Measurements from ENCODE around the gene XRCC1. TPM values are rescaled to one million over a fixed set of nuclear protein-coding genes. Genes with fewer than 3 reads are reported as not detected.

Gene XRCC1
- total RNA-seq (2022; extraction: Qiagen RNA extraction; ENCODE audit: low read depth) = 26.9 to 31.9 TPM (median 28.6 TPM) in 5 replicates

DNA sequence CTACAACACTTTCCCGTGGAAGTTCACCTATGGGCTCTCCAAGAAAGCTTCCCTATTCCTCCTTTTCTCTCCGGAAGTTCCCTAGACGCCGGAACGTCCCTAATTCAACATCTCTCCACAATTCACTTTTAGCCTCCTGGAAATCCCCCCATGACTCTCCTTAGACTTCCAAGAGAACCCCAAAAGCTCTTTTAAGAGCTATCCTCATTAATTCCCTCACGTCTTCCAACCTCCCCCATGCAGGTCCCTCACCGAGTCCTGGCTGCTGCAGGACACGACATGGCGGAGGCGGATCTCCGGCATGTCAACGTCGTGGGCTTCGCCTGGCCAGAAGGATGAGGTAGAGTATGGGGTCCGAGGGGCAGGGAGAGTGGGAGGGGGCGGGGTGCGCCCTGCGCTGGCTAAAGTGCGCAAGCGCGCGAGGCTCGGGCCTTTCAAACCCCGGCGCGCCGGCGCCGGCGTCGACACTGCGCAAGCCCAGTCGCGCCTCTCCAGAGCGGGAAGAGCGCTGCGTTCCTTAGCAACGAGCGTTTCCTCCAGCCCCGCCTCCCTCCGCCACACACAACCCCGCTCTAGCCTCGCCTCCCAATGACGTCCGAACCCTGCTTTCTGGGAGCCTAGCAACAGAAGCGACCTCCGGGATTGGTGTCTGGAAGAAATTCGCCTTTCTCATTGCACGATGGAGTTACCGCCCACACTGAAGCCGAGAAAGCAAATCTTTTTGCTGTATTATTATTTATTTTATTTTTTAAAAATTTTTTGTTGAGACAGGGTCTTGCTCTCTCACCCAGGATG is at the start of gene XRCC1, which contains the start of gene PINLYP:
Gene XRCC1 (minus strand): TSS at position 372 of the 795 bp plus-strand sequence. CDS start 69 bp downstream, at position 303.
Gene PINLYP (plus strand): TSS at position 646 of the 795 bp plus-strand sequence. CDS start 1,391 bp downstream, outside the sequence.

GRCh38 chr19:43619262-43620060 is 44.1 kb upstream of the XRCC1 start, which contains the start of gene ZNF428:
ZNF428 (minus strand) TSS chr19:43619629; CDS start chr19:43614304, 5,325 bp downstream.

GRCh38 chr19:43611788-43612187 is 36.5 kb upstream of the XRCC1 start, which contains the start of gene SRRM5:
SRRM5 (plus strand) TSS chr19:43612088; CDS start chr19:43612122, 34 bp downstream.

DNA sequence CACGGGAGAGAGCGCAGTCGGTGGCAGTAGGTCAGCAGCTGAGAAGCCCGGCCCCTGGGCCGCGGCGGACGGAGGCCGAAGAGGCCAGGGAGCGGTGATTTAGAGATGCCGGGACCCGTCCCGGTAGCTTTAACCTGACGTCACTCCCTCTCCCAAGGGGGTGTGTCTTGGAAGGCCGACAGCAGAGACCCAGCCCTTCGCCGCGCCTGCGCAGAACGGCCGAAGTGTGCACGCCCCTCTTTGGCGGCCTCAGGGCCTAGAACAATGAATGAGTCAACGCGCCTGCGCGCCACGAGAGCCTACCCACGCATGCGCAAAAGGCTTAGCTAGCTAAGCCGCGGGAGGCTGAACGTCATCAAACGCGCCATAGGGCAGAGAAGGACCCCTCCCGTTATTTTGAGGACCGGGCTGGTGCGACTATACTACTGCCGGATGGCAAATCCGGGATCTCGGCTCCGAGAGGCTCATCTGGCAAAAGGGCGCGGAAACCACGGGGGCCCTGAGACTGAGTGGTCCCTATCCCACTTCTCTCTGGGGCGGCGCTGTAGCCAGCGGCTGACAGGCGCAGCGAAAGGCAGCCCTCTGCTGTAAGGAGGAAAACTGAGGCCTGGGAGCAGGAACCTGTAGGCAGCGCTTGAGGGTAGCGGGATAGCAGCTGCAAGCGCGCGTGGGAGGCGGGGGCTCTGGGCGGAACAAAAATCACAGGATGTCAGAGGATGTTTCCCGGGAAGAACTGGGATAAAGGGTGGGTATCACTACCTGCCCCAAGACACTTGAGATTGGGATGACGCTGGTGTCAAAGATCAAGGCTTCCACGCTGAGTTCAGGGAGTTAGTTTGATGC is 20.9 kb upstream of the XRCC1 start, which contains the start of the genes IRGQ and ZNF576:
Gene IRGQ (minus strand): TSS at position 136 of the 843 bp plus-strand sequence. CDS start 796 bp downstream, outside the sequence.
Gene ZNF576 (plus strand): TSS at position 597 of the 843 bp plus-strand sequence. CDS start 514 bp downstream, outside the sequence.

GRCh38 chr19:43532962-43533545 is 42.3 kb downstream of the XRCC1 start, which contains the start of gene ZNF575:
ZNF575 (plus strand) TSS chr19:43533188; CDS start chr19:43534423, 1,235 bp downstream.

DNA sequence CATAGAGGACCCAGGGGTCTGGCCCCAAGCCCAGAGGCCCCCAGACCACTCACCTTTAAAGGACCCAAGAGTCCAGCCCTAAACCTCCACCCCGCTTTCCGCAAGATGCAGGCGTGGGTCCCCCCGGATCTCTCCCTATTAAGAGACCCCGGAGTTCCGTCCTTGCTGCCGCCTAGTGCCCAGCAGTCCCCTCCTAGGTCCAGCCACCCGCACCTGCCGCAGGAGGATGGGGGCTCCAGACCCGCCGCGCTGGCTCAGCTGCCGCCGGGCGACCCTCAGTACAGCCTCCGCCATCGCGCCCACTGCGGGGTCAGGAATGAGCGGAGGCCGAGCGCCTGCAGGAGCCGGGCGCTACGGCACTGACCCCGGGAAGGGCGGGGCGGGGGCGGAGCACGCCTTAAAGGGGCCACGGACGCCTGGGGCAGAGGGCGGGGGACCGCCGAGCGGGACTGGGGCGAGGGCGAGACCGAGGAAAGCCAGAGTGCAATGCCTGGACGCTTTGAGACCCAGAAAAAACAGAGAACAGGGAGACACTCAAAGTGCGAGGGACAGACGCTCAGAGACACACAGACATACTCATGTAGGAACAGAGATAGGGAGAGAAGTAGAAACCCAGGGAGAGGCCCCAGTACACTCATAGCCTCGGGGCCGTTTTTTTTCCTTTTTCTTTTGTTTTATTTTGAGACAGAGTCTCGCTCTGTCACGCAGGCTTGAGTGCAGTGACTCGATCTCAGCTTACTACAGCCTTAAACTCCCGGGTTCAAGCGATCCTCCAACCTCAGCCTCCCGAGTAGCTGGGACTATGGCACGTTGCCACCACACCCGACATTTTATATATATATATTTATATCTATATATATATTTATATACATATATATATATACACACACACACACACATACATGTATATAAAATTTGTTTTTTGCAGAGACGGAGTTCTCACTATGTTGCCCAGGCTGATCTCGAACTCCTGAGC is 48.2 kb downstream of the XRCC1 start, which contains the start of gene ETHE1:
Gene ETHE1 (minus strand): TSS at position 318 of the 976 bp plus-strand sequence. CDS start 24 bp downstream, at position 294.

DNA sequence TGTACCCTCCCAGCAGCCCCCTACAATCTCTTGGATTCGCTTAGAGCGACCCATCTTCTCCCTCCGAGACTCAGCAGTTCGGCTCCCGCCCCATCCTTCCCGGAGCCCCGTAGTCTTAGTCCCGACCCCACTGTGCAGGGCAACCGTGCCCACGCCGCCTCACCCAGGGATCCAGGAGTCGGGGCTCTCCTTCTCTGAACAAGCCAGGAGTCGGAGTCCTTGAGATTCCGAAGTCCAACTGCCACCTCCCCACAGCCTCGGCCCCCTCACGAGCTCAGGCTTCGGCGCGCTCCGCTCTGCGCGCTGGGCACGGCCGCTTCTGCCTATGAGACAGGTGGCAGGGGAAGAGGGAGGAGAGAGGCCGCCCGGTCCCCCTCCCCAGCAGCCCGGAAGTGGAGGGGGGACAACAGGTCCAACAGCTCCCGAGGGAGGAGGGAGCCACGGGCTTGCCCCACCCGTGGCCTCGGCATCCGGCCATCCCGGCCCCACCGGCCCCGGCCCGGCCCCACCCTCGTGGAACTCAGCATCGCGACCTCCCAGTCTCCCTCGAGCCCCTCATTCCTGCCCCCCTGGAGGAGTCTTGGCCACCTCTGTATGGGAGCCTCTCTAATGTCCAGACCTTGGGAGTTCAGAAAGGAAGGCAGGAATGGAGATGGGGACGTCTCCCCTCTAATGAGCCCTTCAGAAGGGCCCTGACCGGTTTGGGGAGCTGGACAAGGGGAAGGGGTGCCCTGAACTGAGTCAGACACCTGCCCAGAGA is 70.7 kb downstream of the XRCC1 start, which contains the start of gene PHLDB3:
Gene PHLDB3 (minus strand): TSS at position 321 of the 760 bp plus-strand sequence. CDS start 628 bp downstream, outside the sequence.

Other genes starting within 250 kb of the XRCC1 start
- 0.08 to 0.59 TPM (median 0.16 TPM) in 5 replicates for gene CD177, start 221.8 kb downstream of the XRCC1 start, total RNA-seq (2022; extraction: Qiagen RNA extraction; ENCODE audit: low read depth)
- not detected in 5 replicates for gene TEX101, start 160.6 kb downstream of the XRCC1 start, total RNA-seq (2022; extraction: Qiagen RNA extraction; ENCODE audit: low read depth)
- gene LYPD3, start 109.9 kb downstream of the XRCC1 start, total RNA-seq (2022; extraction: Qiagen RNA extraction; ENCODE audit: low read depth) = 0.24 to 0.78 TPM (median 0.43 TPM) in 5 replicates
- 9.6 to 14.7 TPM (median 11.9 TPM) in 5 replicates for gene PHLDB3, start 70.8 kb downstream of the XRCC1 start, total RNA-seq (2022; extraction: Qiagen RNA extraction; ENCODE audit: low read depth)
- gene ETHE1, start 48.3 kb downstream of the XRCC1 start, total RNA-seq (2022; extraction: Qiagen RNA extraction; ENCODE audit: low read depth) = 43.9 to 55.4 TPM (median 50.0 TPM) in 5 replicates
- 0.97 to 2.5 TPM (median 2.2 TPM) in 5 replicates for gene ZNF575, start 42.3 kb downstream of the XRCC1 start, total RNA-seq (2022; extraction: Qiagen RNA extraction; ENCODE audit: low read depth)
- gene PINLYP, start 274 bp upstream of the XRCC1 start, total RNA-seq (2022; extraction: Qiagen RNA extraction; ENCODE audit: low read depth) = 0.22 to 0.74 TPM (median 0.29 TPM) in 4 of 5 replicates, not detected in the other
- 4.4 to 7.4 TPM (median 5.8 TPM) in 5 replicates for gene IRGQ, start 20.6 kb upstream of the XRCC1 start, total RNA-seq (2022; extraction: Qiagen RNA extraction; ENCODE audit: low read depth)
- 13.8 to 24.2 TPM (median 19.1 TPM) in 5 replicates for gene ZNF576, start 21.1 kb upstream of the XRCC1 start, total RNA-seq (2022; extraction: Qiagen RNA extraction; ENCODE audit: low read depth)
- 0.67 to 1.0 TPM (median 0.78 TPM) in 5 replicates for gene SRRM5, start 36.6 kb upstream of the XRCC1 start, total RNA-seq (2022; extraction: Qiagen RNA extraction; ENCODE audit: low read depth)
- gene ZNF428, start 44.1 kb upstream of the XRCC1 start, total RNA-seq (2022; extraction: Qiagen RNA extraction; ENCODE audit: low read depth) = 45.6 to 68.6 TPM (median 62.8 TPM) in 5 replicates
- 6.2 to 10.2 TPM (median 9.1 TPM) in 5 replicates for gene CADM4, start 64.3 kb upstream of the XRCC1 start, total RNA-seq (2022; extraction: Qiagen RNA extraction; ENCODE audit: low read depth)
- 106 to 124 TPM (median 110 TPM) in 5 replicates for gene PLAUR, start 94.6 kb upstream of the XRCC1 start, total RNA-seq (2022; extraction: Qiagen RNA extraction; ENCODE audit: low read depth)
- not detected in 5 replicates for gene IRGC, start 140.5 kb upstream of the XRCC1 start, total RNA-seq (2022; extraction: Qiagen RNA extraction; ENCODE audit: low read depth)
- 47.4 to 74.6 TPM (median 62.6 TPM) in 5 replicates for gene SMG9, start 179.4 kb upstream of the XRCC1 start, total RNA-seq (2022; extraction: Qiagen RNA extraction; ENCODE audit: low read depth)
- gene KCNN4, start 205.4 kb upstream of the XRCC1 start, total RNA-seq (2022; extraction: Qiagen RNA extraction; ENCODE audit: low read depth) = 42.9 to 63.2 TPM (median 58.7 TPM) in 5 replicates
- 0.14 to 0.22 TPM (median 0.15 TPM) in 3 of 5 replicates, not detected in the others for gene LYPD5, start 226.9 kb upstream of the XRCC1 start, total RNA-seq (2022; extraction: Qiagen RNA extraction; ENCODE audit: low read depth)

All from A549 treated with RU486 at 1 μM for 4 hours (cell line).